HG02840 (cell line): Measurements from ENCODE around the gene ARHGAP31.
A peak's percentile ranks its signal among the peaks of the same experiment; 100 is the strongest.
"Not testable (repeated sequence)": the region's sequence is repeated elsewhere in the genome, so short reads cannot be mapped to it uniquely, and the experiment has no call there.

Experiments used
- ATAC-seq: cut with Tn5 transposase; IDR thresholded peaks from one replicate; pipeline ENCODE4 v1.9.1; 2021; ENCODE audit warnings: mild to moderate bottlenecking, moderate library complexity, moderate number of reproducible peaks; ENCODE audit not compliant: unreplicated experiment, low FRiP score

The ARHGAP31 gene

GRCh38 chr3:119293871-119294695 lies at the start of gene ARHGAP31:
TSS of gene ARHGAP31 (plus strand) at chr3:119294383. CDS start at chr3:119294905, 522 bp downstream.
- ATAC-seq = peak; percentile 63

- no peak for ATAC-seq
Measured at GRCh38 chr3:119245778-119246177, 48.4 kb upstream of the ARHGAP31 start.

- ATAC-seq = no peak
Measured at GRCh38 chr3:119255214-119255613, 39.0 kb upstream of the ARHGAP31 start.

GRCh38 chr3:119257111-119257510 lies 37.1 kb upstream of the ARHGAP31 start:
- no peak for ATAC-seq

- ATAC-seq = no peak
Measured at GRCh38 chr3:119257654-119258410, 36.4 kb upstream of the ARHGAP31 start.

- no peak for ATAC-seq
Measured at GRCh38 chr3:119258915-119259314, 35.3 kb upstream of the ARHGAP31 start.

- no peak for ATAC-seq
Measured at GRCh38 chr3:119259821-119260220, 34.4 kb upstream of the ARHGAP31 start.

- ATAC-seq = no peak
Measured at GRCh38 chr3:119261055-119261454, 33.1 kb upstream of the ARHGAP31 start.

GRCh38 chr3:119270212-119270611 lies 24.0 kb upstream of the ARHGAP31 start:
- not testable (repeated sequence) for ATAC-seq

GRCh38 chr3:119276680-119277079 lies 17.5 kb upstream of the ARHGAP31 start:
- no peak for ATAC-seq

GRCh38 chr3:119279101-119279554 lies 15.1 kb upstream of the ARHGAP31 start:
- no peak for ATAC-seq

- no peak for ATAC-seq
Measured at GRCh38 chr3:119279584-119280243, 14.5 kb upstream of the ARHGAP31 start.

GRCh38 chr3:119288669-119289403 lies 5.3 kb upstream of the ARHGAP31 start:
- no peak for ATAC-seq

- no peak for ATAC-seq
Measured at GRCh38 chr3:119289404-119289770, 4.8 kb upstream of the ARHGAP31 start.

GRCh38 chr3:119290613-119291012 lies 3.6 kb upstream of the ARHGAP31 start:
- no peak for ATAC-seq

GRCh38 chr3:119291062-119291700 lies 3.0 kb upstream of the ARHGAP31 start:
- ATAC-seq = no peak

- no peak for ATAC-seq
Measured at GRCh38 chr3:119292666-119293065, 1.5 kb upstream of the ARHGAP31 start.

GRCh38 chr3:119293105-119293870 lies 895 bp upstream of the ARHGAP31 start:
- ATAC-seq = no peak
